HG02981 (cell line): Measurements from ENCODE around the gene MAMDC2.

Experiments used
- ATAC-seq: cut with Tn5 transposase; IDR thresholded peaks from one replicate; pipeline ENCODE4 v1.9.1; 2021; ENCODE audit warnings: mild to moderate bottlenecking, moderate library complexity; ENCODE audit not compliant: unreplicated experiment

Gene MAMDC2

GRCh38 chr9:70101265-70101664, 57.6 kb downstream of the MAMDC2 start:
- ATAC-seq, result no peak

DNA sequence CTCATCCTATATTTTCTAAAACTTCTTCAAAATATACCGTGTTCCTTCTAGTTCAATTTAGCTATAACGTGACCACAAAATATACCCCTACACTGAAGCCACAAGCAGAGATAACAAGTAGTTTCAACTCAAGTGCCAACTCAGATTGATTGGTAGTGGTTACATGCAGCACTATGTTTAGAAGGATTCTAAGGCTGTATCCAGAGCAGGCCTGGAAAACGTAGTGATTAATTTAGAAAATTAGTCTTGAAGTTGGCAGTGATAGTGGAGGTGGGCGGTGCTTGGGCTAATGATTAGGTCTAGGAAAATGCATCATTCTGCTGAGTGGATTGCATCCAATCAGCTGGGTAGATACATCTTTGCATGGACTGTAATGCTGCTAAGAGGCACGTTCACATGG, 61.5 kb downstream of the MAMDC2 start:
- no peak for ATAC-seq

- no peak for ATAC-seq
These were observed 62.9 kb downstream of the MAMDC2 start for GRCh38 chr9:70106571-70106970.

DNA sequence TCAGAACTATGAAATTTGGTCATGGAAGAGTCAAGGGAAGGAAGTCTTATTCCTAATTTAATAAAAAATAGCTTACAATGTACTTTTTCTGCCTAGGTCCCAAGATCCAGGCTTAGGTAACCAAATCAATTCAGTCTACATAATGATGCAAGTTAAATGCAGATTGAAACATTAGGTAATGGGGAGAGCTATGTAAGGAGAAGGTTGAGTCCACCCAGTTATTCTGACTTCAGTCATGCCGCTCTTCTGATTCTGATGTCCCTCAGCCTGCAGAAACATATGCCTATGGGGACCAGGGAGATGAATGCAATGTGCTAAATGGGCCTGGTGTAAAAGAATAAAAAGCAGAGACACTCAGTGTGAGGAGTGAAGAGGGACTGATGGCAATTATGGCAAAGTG, 63.9 kb downstream of the MAMDC2 start:
- no peak for ATAC-seq

DNA sequence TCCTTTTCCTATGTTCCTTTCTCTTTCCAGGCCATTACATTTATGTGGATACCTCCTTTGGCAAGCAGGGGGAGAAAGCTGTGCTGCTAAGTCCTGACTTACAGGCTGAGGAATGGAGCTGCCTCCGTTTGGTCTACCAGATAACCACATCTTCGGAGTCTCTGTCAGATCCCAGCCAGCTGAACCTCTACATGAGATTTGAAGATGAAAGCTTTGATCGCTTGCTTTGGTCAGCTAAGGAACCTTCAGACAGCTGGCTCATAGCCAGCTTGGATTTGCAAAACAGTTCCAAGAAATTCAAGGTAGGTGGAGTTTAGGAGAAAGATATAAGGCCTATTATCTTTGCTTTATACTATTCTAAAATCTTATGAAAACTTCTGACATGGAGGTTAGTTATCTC, 64.5 kb downstream of the MAMDC2 start:
- ATAC-seq, result no peak

- peak; percentile 28 for ATAC-seq
These were observed 66.8 kb downstream of the MAMDC2 start for GRCh38 chr9:70110194-70111041.

- peak; percentile 75 for ATAC-seq
These were observed 67.5 kb downstream of the MAMDC2 start for GRCh38 chr9:70111042-70111602.

GRCh38 chr9:70111641-70112236, 68.1 kb downstream of the MAMDC2 start:
- no peak for ATAC-seq

GRCh38 chr9:70112981-70113380, 69.3 kb downstream of the MAMDC2 start:
- ATAC-seq, result no peak

DNA sequence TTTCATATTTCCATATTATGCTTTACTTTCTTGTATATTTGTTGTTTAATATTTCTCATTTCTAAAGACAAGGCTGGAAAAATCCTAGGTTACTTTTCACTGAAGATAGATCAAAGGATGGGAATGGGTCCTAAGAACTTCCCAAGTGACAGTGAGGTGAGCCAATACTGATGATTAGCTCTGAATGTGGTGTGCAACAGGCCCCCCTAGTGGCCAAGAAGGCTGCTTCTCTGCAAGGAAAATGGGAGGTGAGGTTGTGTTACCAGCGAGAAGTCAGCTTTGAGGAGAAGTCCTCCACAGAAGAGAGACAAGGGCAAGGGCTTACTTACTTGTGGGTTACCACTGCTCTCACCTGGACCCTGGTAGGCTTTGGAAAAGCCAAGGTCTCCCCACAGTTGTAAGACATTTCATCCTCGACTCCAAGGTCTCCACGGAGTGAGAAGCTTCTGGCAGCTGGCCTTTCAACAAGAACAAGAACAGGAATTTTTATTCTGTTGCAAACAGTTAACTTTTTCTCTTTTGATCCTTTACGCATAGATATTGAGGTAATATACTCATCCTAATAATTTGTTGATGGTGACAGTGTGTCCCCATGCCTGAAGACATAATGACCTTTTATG, 69.9 kb downstream of the MAMDC2 start:
- no peak for ATAC-seq

GRCh38 chr9:70114898-70115297, 71.2 kb downstream of the MAMDC2 start:
- ATAC-seq, result no peak

GRCh38 chr9:70117835-70118319, 74.2 kb downstream of the MAMDC2 start:
- no peak for ATAC-seq

GRCh38 chr9:70119786-70120185, 76.1 kb downstream of the MAMDC2 start:
- no peak for ATAC-seq

GRCh38 chr9:70120834-70121510, 77.3 kb downstream of the MAMDC2 start:
- no peak for ATAC-seq

DNA sequence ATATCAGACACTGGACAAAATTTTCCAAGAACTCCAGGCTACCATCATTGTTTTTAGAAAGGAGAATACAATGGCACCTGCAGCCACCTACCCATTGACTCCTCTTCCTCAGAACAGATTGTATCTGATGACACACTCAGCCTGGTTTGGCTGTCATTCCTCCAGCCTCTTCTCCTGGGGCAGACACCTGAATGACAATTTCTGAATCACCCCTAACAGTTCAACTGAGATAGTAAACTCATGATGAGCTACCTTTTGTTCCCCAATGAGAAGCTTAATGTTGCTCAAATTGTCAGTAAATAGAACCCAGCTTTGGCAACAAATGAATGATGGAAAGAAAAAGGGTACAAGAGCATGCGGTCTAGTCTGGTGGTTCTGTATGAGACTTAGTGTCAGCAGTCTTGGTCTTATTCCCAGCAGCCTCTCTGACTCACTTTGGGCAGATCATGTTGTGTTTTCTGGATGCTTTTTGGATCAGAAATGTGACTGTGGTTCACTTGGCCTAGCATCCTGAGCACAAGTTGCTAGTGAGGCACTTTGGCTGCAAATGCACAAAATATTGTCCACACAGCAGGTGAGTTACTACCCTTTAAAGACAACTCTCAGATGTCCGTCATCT, 78.3 kb downstream of the MAMDC2 start:
- no peak for ATAC-seq

GRCh38 chr9:70123695-70124094, 80.0 kb downstream of the MAMDC2 start:
- ATAC-seq, result no peak

DNA sequence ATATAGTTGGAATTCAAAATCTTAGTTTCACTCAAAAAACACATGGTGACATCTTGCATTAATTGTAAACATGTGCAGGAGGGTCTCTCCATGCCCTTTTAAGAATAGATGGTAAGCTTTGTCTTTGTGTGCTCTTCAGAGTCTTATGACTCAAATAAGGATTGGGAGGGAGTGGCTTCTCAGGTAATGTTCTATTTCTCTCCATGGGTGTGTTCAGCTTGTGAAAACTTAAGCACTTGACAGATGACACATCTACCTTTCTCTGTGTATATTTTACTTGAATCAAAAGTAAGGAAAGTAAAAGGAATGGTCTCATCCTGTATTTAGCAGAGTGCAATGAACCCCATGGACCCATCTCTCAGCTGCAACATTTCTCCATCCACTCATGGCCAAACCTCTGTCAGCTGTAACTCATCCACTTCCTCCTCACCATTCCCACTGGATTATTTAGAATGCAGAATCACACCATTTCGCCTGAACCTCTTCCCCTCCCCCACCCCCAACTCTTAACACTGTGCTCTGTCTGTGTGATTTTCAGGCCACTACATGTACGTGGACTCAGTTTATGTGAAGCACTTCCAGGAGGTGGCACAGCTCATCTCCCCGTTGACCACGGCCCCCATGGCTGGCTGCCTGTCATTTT, 82.1 kb downstream of the MAMDC2 start:
- no peak for ATAC-seq

GRCh38 chr9:70127036-70127435, 83.4 kb downstream of the MAMDC2 start:
- ATAC-seq, result no peak

DNA sequence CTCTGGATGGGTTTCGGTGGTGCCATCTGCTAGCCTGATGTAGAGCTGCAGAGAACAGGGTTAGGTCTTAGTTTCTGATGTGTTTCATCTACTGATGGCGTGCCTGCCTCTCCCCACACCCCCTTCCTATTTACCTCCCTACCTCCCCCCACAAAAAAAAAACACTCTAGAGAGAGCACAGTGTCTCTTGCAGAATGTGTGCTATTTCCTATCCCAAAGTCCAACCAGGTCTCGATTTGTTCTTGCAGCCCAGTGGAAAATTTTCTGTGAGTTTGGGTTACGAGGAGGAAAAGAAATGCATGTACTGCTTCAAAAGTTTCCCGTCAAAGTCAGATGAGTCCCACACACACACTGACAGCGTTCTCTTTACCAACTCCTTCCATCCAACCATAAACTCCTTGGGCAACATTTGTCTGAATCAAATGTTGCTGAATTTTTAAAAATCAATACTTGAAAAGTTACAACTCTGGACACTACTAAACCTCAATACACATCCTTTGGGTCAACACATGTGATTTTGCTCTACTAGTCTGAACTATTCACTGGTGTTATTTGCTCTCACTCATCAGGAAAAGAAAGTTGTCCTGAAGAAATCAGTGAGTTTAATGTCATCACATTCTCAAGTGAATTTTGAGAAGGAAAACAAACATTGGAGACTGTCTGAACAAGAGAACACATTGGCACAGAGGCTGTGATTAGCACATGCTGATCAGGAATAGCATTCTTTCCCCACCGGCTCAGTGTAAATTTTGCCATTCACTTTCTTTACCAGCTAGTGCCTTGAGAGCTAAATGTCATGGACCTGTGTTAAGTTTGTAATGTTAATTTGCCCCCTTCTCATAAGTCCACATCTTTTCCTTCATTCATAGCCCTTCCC, 84.1 kb downstream of the MAMDC2 start:
- no peak for ATAC-seq
